Activated naive CD8-positive, alpha-beta T cell (primary cell): Measurements from ENCODE around the gene FAM114A1.
"Not testable (repeated sequence)": the region's sequence is repeated elsewhere in the genome, so short reads cannot be mapped to it uniquely, and the experiment has no call there.

Experiments
- H3K27ac Mint-ChIP-seq: one replicate; pipeline ENCODE4 v1.8.0; 2021; ENCODE audit warnings: mixed read lengths
- H3K27me3 Mint-ChIP-seq: one replicate; pipeline ENCODE4 v1.8.0; 2021; ENCODE audit warnings: mixed read lengths
- H3K36me3 Mint-ChIP-seq: one replicate; pipeline ENCODE4 v1.8.0; 2021; ENCODE audit warnings: mixed read lengths
- H3K4me1 Mint-ChIP-seq: one replicate; pipeline ENCODE4 v1.8.0; 2021; ENCODE audit warnings: low read depth, mixed read lengths
- H3K4me3 Mint-ChIP-seq: one replicate; pipeline ENCODE4 v1.8.0; 2021; ENCODE audit warnings: mild to moderate bottlenecking, mixed read lengths
- H3K9me3 Mint-ChIP-seq: one replicate; pipeline ENCODE4 v1.8.0; 2021; ENCODE audit warnings: low read depth, mixed read lengths

The FAM114A1 gene

DNA sequence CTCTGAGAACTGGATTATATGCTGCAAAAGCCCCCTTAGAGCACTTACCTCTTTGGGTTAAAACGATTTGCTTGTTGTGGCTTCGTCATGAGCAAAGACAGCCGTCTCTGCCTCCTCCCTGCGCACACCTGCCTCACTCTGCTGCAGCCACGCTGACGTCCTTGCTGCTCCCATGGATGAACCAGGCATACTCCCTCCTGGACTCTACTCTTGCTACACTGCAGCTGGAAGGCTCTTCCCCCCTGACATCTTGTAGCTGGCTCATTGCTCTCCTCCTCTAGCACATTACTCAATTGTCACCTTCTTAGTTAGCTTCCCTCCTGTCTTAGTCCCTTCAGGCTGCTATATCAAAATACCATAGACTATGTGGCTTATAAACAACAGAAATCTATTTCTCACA is 59.3 kb downstream of the FAM114A1 start:
- no peaks in the 10 kb centered on the region for H3K27me3 Mint-ChIP-seq
- no peaks in the 10 kb centered on the region for H3K36me3 Mint-ChIP-seq
- H3K4me3 Mint-ChIP-seq, result no peak overlapping the region
- no peaks in the 10 kb centered on the region for H3K9me3 Mint-ChIP-seq
- H3K4me1 Mint-ChIP-seq, result no peaks in the 10 kb centered on the region
- no peak overlapping the region for H3K27ac Mint-ChIP-seq

- Mint-ChIP-seq H3K36me3 (no peaks in the 10 kb centered on the region), H3K4me3 (no peak overlapping the region), H3K27ac (no peak overlapping the region), H3K9me3 (no peaks in the 10 kb centered on the region), H3K27me3 (no peaks in the 10 kb centered on the region), H3K4me1 (no peaks in the 10 kb centered on the region)
These were observed 61.0 kb downstream of the FAM114A1 start for GRCh38 chr4:38928568-38928967.

DNA sequence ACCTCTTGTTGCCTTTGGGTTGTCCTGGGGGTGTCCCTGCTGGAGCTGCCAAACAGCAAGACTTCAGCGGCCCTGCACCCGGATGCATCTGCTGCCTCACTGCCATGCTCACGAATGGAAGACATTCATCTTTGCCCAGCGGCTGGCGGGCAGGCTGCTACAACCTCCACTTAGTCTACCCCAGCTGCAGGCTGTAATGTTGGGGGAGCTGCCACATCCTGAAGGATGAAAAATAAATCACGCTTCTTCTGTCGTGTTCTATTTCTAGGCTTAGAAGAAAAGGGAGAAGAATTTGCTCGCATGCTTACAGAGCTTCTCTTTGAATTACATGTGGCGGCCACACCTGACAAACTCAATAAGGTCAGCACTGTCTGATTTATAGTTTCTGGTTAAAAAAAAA is 61.4 kb downstream of the FAM114A1 start:
- no peaks in the 10 kb centered on the region for H3K36me3 Mint-ChIP-seq
- no peaks in the 10 kb centered on the region for H3K27me3 Mint-ChIP-seq
- H3K27ac Mint-ChIP-seq, result no peak overlapping the region
- H3K9me3 Mint-ChIP-seq, result no peaks in the 10 kb centered on the region
- H3K4me1 Mint-ChIP-seq, result no peaks in the 10 kb centered on the region
- no peak overlapping the region for H3K4me3 Mint-ChIP-seq

- no peaks in the 10 kb centered on the region for H3K36me3 Mint-ChIP-seq
- no peak overlapping the region for H3K27ac Mint-ChIP-seq
- H3K4me1 Mint-ChIP-seq, result no peaks in the 10 kb centered on the region
- no peak overlapping the region for H3K4me3 Mint-ChIP-seq
- no peaks in the 10 kb centered on the region for H3K9me3 Mint-ChIP-seq
- H3K27me3 Mint-ChIP-seq, result no peaks in the 10 kb centered on the region
These were observed 62.6 kb downstream of the FAM114A1 start for GRCh38 chr4:38930204-38930603.

DNA sequence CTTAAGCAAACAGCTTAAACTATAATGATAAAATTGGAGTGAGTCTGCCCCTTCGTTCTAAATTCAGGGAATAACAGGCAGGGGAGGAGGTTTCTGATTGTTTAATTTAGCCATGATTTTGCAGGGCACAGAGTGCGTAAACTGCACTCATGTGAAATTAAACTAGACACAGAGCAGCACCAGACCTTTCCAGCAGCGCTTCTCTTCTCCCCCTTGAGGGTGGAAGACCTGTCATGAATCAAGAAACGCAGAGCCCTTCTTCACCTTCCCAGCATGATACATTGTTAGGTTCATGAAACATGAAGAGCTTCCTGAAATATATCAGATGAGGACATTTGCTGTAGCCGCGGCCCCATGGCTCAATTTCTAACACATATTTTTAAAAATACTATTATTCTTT is 63.1 kb downstream of the FAM114A1 start:
- no peaks in the 10 kb centered on the region for H3K4me1 Mint-ChIP-seq
- no peak overlapping the region for H3K27ac Mint-ChIP-seq
- H3K4me3 Mint-ChIP-seq, result no peak overlapping the region
- no peaks in the 10 kb centered on the region for H3K9me3 Mint-ChIP-seq
- no peaks in the 10 kb centered on the region for H3K27me3 Mint-ChIP-seq
- no peaks in the 10 kb centered on the region for H3K36me3 Mint-ChIP-seq

DNA sequence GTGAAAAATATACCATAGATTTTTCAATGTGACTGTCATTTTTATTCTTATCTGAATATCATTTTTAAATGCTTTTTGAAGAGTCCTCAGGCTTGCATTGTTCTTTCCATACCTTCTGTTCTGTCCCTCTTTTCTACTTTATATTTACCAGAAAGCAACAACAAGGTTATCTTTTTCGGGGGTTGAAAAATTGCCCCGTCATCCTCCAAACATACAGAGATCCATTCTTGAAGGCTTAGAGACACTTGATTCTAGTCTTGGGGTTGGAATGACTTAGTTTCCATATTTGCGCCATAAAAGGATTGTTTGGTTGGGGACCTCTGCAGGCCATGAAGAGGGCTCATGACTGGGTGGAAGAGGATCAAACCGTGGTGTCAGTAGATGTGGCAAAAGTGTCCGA is 63.5 kb downstream of the FAM114A1 start:
- no peak overlapping the region for H3K4me3 Mint-ChIP-seq
- H3K36me3 Mint-ChIP-seq, result no peaks in the 10 kb centered on the region
- no peak overlapping the region for H3K27ac Mint-ChIP-seq

GRCh38 chr4:38935391-38936073 is 67.9 kb downstream of the FAM114A1 start:
- Mint-ChIP-seq H3K27me3 (no peaks in the 10 kb centered on the region), H3K9me3 (no peaks in the 10 kb centered on the region), H3K4me3 (no peak overlapping the region), H3K27ac (no peak overlapping the region), H3K4me1 (peaks cover 13% of the 10 kb centered on the region), H3K36me3 (no peaks in the 10 kb centered on the region)

More for the DNA sequence above, 63.5 kb downstream of the FAM114A1 start:
- no peaks in the 10 kb centered on the region for H3K4me1 Mint-ChIP-seq
- no peaks in the 10 kb centered on the region for H3K9me3 Mint-ChIP-seq
- no peaks in the 10 kb centered on the region for H3K27me3 Mint-ChIP-seq

DNA sequence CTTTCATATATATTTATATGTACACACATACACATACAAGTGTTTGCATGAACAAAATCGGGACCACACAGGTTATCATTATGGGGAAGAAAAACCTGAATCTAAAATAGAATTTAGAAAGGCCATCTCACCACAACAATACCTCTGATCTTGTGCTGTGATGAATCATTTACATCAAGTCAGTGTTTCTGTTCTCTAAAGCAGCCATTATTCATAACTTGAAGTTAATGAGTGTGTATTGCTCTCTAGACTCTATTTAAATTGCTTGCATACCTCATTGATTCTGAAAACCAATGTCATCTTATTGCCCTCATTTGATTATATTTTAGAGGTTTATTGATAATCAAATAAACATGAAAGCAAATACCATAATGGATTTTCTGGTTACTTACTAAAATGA is 71.6 kb downstream of the FAM114A1 start:
- peaks cover 19% of the 10 kb centered on the region for H3K4me1 Mint-ChIP-seq
- no peak overlapping the region for H3K4me3 Mint-ChIP-seq
- peak overlapping the region; percentile 34 for H3K27ac Mint-ChIP-seq

GRCh38 chr4:38940476-38940875 is 72.9 kb downstream of the FAM114A1 start:
- Mint-ChIP-seq H3K9me3 (no peaks in the 10 kb centered on the region), H3K36me3 (no peaks in the 10 kb centered on the region), H3K27me3 (no peaks in the 10 kb centered on the region), H3K4me3 (no peak overlapping the region), H3K27ac (no peak overlapping the region), H3K4me1 (peaks cover 19% of the 10 kb centered on the region)

More for the DNA sequence above, 71.6 kb downstream of the FAM114A1 start:
- Mint-ChIP-seq H3K9me3 (no peaks in the 10 kb centered on the region), H3K27me3 (no peaks in the 10 kb centered on the region), H3K36me3 (no peaks in the 10 kb centered on the region)

DNA sequence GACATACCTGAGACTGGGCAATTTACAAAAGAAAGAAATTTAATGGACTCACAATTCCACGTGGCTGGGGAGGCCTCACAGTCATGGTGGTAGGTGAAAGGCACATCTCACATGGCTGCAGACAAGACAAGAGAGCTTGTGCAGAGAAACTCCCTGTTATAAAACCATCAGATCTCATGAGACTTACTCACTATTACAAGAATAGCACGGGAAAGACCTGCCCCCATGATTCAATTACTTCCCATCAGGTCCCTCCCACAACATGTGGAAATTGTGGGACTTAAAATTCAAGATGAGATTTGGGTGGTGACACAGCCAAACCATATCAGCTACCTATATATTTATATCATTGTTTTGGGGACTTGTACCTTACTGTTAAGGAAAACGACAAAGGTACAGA is 74.3 kb downstream of the FAM114A1 start:
- peaks cover 19% of the 10 kb centered on the region for H3K4me1 Mint-ChIP-seq
- H3K4me3 Mint-ChIP-seq, result not testable (repeated sequence)

GRCh38 chr4:38943343-38943742 is 75.7 kb downstream of the FAM114A1 start:
- Mint-ChIP-seq H3K4me3 (no peak overlapping the region), H3K27ac (no peak overlapping the region), H3K27me3 (no peaks in the 10 kb centered on the region), H3K9me3 (no peaks in the 10 kb centered on the region), H3K36me3 (no peaks in the 10 kb centered on the region), H3K4me1 (peaks cover 20% of the 10 kb centered on the region)

More for the DNA sequence above, 74.3 kb downstream of the FAM114A1 start:
- H3K27me3 Mint-ChIP-seq, H3K9me3 Mint-ChIP-seq, H3K27ac Mint-ChIP-seq, H3K36me3 Mint-ChIP-seq: not testable (repeated sequence)

- H3K4me3 Mint-ChIP-seq, result no peak overlapping the region
These were observed 76.8 kb downstream of the FAM114A1 start for GRCh38 chr4:38944440-38944839.

GRCh38 chr4:38946919-38947318 is 79.3 kb downstream of the FAM114A1 start:
- Mint-ChIP-seq H3K27me3 (no peaks in the 10 kb centered on the region), H3K4me3 (no peak overlapping the region), H3K36me3 (no peaks in the 10 kb centered on the region), H3K9me3 (no peaks in the 10 kb centered on the region), H3K27ac (no peak overlapping the region), H3K4me1 (peaks cover 22% of the 10 kb centered on the region)

More at GRCh38 chr4:38944440-38944839, 76.8 kb downstream of the FAM114A1 start:
- H3K9me3 Mint-ChIP-seq, result no peaks in the 10 kb centered on the region
- H3K27me3 Mint-ChIP-seq, result no peaks in the 10 kb centered on the region
- H3K36me3 Mint-ChIP-seq, result no peaks in the 10 kb centered on the region
- H3K4me1 Mint-ChIP-seq, result peaks cover 23% of the 10 kb centered on the region
- H3K27ac Mint-ChIP-seq, result no peak overlapping the region

DNA sequence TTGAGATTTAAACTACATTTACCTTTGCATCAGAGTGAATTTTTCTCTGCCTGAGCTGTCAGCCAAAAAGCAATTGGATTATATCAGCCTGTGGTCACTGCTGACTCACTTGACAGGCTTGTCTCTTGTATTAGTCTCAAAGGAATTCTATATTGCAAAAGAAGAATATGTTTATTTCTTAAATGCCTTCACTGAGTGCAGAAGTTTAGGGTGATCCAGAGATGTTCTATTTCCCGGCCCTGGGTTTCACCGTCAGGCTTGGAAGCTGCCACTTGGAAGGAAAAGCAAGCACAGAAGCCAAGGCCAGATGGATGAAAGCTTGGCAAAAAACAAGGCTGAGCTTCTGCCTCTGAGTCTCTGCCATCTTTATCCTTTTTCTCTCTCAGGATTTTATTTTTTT is 80.9 kb downstream of the FAM114A1 start:
- Mint-ChIP-seq H3K36me3 (no peaks in the 10 kb centered on the region), H3K4me3 (no peak overlapping the region), H3K4me1 (peaks cover 22% of the 10 kb centered on the region), H3K27ac (no peak overlapping the region), H3K27me3 (no peaks in the 10 kb centered on the region), H3K9me3 (no peaks in the 10 kb centered on the region)

GRCh38 chr4:38949411-38950051 is 81.9 kb downstream of the FAM114A1 start:
- H3K4me3 Mint-ChIP-seq, result peak overlapping the region; percentile 60
- H3K9me3 Mint-ChIP-seq, result no peaks in the 10 kb centered on the region
- no peaks in the 10 kb centered on the region for H3K27me3 Mint-ChIP-seq
- peak overlapping the region; percentile 89 for H3K27ac Mint-ChIP-seq
- no peaks in the 10 kb centered on the region for H3K36me3 Mint-ChIP-seq
- peaks cover 22% of the 10 kb centered on the region for H3K4me1 Mint-ChIP-seq

GRCh38 chr4:38950159-38950558 is 82.6 kb downstream of the FAM114A1 start:
- Mint-ChIP-seq H3K4me1 (peaks cover 22% of the 10 kb centered on the region), H3K9me3 (no peaks in the 10 kb centered on the region), H3K36me3 (no peaks in the 10 kb centered on the region), H3K4me3 (no peak overlapping the region), H3K27ac (no peak overlapping the region), H3K27me3 (no peaks in the 10 kb centered on the region)
